ENCODE data around the gene EMP2.
"Not testable (repeated sequence)": the region's sequence is repeated elsewhere in the genome, so short reads cannot be mapped to it uniquely, and the experiment has no call there.

Gene EMP2

DNA sequence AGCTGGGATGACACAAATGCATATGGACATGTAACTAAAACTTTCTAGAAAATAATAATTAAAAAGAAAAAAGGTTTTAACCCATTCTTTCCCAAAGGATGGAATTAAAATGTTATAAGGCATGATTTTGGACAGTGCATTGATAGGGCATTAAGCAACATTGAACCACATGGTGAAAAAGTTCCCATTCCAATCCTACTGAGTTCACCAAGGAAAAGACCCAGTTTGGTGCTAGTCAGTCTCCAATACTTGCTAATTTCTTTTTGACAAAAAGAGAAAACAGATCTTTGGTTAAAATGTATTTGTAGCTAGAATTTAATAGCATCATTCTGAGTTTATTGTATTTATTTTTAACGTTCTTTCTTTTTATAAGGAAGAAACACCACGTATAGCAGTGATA, 28.1 kb downstream of the EMP2 start:
- no peak for DNase-seq (ENCODE audit: low read depth in 2 of 2)

- no peak for DNase-seq (ENCODE audit: low read depth in 2 of 2)
Measured at GRCh38 chr16:10551881-10552280, 28.5 kb downstream of the EMP2 start.

DNA sequence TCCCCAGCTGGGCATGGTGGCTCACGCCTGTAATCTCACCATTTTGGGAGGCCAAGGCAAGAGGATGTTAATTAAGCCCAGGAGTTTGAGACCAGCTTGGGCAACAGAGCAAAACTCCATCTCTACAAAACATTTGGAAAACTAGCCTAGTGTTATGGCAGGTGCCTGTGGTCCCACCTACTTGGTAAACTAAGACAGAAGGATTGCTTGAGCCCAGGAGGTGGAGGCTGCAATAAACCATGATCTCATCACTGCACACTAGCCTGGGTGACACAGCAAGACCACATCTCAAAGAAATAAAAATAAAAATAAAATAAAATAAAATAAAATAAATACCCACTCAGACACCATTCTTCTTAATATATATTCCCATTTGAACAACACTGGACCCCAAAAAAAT, 32.0 kb downstream of the EMP2 start:
- DNase-seq (ENCODE audit: low read depth in 2 of 2) = no peak

GRCh38 chr16:10547708-10548107, 32.7 kb downstream of the EMP2 start:
- DNase-seq (ENCODE audit: low read depth in 2 of 2) = no peak

DNA sequence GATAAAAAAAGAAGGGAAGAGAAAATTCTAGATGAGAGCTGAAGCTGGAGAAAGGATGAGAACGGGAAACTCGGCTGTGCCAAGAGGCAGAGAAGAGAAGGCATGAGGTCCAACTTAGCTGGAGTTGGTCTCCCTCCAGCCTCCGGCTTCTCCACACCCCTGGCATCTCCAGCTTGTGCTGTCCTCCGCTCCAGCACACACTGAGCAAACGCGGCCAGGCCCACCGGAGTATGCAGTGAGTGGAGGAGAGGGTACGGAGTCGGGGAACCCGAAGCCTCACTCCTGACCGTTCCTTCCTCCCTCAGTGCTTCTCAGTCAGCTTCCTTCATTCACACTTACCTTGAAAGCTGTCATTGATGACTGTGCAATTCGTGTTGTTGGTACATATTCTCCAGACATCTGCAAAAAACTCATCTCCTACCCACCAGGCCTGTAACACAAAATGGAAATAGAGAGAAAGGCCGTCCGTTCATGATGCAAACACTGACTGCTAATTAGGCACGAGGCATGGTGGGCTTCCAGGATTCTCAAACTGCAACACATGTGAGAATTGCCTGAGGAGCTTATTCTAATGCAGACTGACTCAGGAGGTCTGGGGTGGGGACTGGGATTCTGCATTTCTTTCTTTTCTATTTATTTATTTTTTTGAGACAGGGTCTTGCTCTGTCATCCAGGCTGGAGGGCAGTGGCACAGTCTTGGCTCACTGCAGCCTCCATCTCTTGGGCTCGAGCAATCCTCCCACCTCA, 37.0 kb downstream of the EMP2 start:
- DNase-seq (ENCODE audit: low read depth in 2 of 2) = no peak

DNA sequence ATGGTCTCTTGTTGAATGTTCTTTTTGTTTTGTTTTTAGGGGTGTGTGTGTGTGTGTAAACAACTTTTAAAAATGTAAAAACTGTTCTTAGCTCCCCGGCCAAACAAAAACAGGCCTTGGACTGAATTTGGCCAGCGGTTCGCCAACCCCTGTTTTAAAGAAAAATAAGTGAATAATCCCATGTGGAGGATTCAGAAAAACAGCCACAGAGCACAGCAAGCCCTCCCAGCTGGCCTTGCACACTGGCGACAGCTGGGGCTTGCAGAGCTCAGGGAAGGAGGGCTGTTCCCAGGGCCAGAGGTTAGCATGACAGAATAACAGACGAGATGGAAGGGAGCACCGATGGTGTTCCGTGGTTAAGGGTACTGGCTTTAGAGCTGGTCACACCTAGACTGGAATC, 39.0 kb downstream of the EMP2 start:
- DNase-seq (ENCODE audit: low read depth in 2 of 2) = no peak

GRCh38 chr16:10539793-10540192, 40.6 kb downstream of the EMP2 start:
- DNase-seq (ENCODE audit: low read depth in 2 of 2) = no peak

- DNase-seq (ENCODE audit: low read depth in 2 of 2) = no peak
Measured at GRCh38 chr16:10539236-10539635, 41.2 kb downstream of the EMP2 start.

DNA sequence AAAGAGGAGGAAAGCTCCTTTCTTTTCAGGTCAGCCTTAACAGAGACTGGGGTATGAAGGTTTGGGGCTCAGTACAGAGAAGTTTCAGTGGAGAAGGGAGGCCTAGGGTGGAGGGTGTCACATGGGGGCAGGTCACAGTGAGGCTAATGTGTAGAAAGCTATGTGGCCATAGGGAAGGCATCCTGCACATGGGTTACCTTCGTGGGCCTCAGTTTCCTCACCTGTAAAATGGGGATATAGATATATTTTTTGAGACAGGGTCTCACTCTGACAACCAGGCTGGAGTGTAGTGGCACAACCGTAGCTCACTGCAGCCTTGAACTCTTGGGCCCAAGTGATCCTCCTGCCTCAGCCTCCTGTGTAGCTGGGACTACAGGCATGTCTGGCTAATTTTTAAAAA, 41.8 kb downstream of the EMP2 start:
- DNase-seq (ENCODE audit: low read depth in 2 of 2) = no peak

DNA sequence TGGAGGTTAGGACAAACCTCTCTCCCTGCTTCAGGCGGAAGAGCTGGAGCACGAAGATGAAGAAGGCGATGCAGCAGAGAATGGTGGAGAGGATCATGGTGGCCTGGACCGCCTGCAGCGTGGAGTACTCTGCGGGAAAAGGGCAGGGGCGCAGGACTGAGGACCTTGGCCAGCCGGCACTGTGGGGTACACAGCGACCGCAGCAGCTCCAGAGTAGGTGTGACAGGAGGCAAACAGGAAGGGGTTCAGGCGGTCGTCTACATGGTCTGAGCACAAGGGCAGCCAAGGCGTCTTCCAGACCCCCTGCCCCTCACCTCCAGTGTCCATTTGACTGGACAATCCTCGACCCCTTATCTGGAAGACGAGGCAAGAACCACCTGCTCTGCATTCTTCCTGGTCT, 42.5 kb downstream of the EMP2 start:
- no peak for DNase-seq (ENCODE audit: low read depth in 2 of 2)

DNA sequence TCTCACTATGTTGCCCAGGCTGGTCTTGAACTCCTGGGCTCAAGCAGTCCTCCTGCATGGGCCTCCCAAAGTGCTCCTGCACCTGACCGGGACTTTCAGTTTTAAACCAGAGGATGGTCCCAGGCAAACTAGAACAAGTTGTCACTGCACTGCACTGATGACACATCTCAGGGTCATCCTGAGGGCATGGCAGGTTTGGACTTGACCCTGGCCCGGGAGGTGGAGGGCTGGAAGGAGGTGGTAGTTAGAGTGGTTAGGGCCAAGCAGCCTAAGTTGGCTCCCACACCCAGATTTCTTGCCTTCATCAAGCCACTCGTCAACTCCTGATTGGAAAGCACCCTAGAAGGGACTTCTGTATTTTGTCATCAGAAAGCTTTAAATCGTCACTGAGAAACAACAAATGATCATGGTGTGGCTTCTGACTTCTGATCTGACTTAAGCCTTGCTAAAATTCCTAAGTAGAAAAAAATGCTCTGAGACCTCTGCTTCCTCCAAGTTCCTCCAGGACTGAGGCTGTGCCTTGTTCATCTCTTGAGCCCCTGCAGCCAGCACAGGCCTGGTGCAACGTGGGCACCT, 43.5 kb downstream of the EMP2 start:
- no peak for DNase-seq (ENCODE audit: low read depth in 2 of 2)

DNA sequence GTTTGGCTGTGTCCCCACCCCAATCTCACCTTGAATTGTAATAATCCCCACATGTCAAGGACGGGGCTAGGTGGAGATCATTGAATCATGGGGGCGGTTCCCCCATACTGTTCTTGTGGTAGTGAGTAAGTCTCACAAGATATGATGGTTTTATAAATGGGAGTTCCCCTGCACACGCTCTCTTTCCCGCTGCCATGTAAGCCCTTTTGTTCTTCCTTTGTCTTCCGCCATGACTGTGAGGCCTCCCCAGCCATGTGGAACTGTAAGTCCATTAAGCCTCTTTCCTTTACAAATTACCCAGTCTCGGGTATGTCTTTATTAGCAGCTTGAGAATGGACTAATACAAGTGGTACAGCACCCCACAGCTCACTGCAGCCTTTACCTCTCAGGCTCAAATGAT, 44.1 kb downstream of the EMP2 start:
- not testable (repeated sequence) for DNase-seq (ENCODE audit: low read depth in 2 of 2)

DNA sequence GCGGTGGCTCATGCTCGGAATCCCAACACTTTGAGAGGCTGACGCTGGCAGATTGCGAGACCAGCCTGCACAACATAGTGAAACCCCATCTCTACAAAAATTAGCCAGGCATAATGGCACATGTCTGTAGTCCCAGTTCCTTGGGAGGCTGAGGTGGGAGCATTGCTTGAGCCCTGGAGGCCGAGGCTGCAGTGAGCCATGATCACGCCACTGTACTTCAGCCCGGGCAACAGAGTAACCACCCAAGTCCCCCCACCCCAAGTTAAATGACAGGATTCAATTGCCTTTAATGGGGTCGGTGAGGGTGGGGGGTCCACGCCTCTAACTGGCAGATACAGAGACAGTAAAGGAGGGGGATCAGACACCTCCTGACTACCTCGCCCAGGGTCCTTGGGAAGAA, 44.9 kb downstream of the EMP2 start:
- no peak for DNase-seq (ENCODE audit: low read depth in 2 of 2)

- DNase-seq (ENCODE audit: low read depth in 2 of 2) = no peak
Measured at GRCh38 chr16:10534748-10535147, 45.6 kb downstream of the EMP2 start.

- not testable (repeated sequence) for DNase-seq (ENCODE audit: low read depth in 2 of 2)
Measured at GRCh38 chr16:10533612-10534011, 46.8 kb downstream of the EMP2 start.

DNA sequence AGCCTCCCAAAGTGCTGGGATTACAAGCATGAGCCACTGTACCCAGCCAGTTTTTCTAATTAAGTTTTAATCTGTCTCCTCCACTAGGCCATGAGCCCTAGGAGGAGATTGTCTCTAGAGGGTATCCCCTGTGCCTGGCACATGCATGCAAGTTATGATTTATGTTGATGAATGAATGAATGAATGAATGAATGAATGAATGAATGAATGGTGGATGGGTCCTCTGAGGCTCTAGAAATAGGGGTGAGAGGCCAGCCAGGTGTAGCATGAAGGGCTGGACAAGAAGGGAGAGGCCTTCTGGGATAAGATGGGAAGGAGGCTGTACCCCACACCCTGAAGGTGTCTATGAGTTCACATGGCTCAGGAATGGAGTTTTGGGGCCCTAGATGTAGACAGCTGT, 48.8 kb downstream of the EMP2 start:
- no peak for DNase-seq (ENCODE audit: low read depth in 2 of 2)

- no peak for DNase-seq (ENCODE audit: low read depth in 2 of 2)
Measured at GRCh38 chr16:10530685-10531084, 49.7 kb downstream of the EMP2 start.

GRCh38 chr16:10529895-10530669, 50.3 kb downstream of the EMP2 start:
- no peak for DNase-seq (ENCODE audit: low read depth in 2 of 2)

- no peak for DNase-seq (ENCODE audit: low read depth in 2 of 2)
Measured at GRCh38 chr16:10528635-10529034, 51.8 kb downstream of the EMP2 start.

GRCh38 chr16:10526962-10527361, 53.4 kb downstream of the EMP2 start:
- DNase-seq (ENCODE audit: low read depth in 2 of 2) = no peak

- DNase-seq (ENCODE audit: low read depth in 2 of 2) = no peak
Measured at GRCh38 chr16:10525214-10525825, 55.1 kb downstream of the EMP2 start.

- no peak for DNase-seq (ENCODE audit: low read depth in 2 of 2)
Measured at GRCh38 chr16:10522966-10523365, 57.4 kb downstream of the EMP2 start.
